ENCODE data around the gene DDC.

DDC gene

DNA sequence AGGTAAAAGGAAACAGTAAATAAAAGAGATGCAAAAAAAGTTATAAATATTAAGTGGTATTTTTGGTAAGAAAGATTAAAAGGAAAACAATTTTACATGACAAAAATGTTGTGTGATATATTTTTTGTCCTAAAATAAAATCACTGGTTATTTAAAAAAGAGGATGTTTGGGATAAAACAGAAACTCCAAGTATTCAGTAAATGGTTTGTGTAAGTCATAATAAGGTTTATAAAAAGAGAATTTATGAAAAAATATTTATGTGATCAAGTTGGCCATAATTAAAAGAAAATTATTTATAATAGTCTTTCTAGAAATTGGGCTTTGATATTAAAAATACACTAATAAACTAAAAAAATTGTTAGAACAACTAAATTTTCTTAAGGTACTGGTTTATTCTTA lies 76.8 kb downstream of the DDC start:
- no peak for DNase-seq (ENCODE audit: extremely low read depth in 1 of 2, low read depth in 1 of 2)

DNA sequence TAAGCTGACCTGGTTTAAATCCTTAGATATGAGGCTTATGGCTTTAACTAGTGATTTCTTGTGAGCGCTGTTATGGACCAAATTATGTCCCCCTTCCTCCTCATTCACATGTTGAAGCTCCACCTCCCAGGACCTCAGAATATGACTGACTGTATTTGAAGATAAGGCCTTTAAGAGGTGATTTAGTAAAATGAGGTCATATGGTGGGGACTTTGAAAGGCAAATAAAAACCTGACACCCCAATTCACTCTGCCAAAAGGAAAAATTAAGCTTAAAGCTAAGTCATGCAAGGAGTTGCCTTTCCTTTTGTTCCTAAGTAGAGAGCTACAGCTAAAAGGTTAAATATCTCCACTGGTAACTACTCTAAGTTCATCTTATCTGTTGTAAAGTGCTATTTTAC lies 78.7 kb downstream of the DDC start:
- no peak for DNase-seq (ENCODE audit: extremely low read depth in 1 of 2, low read depth in 1 of 2)

DNA sequence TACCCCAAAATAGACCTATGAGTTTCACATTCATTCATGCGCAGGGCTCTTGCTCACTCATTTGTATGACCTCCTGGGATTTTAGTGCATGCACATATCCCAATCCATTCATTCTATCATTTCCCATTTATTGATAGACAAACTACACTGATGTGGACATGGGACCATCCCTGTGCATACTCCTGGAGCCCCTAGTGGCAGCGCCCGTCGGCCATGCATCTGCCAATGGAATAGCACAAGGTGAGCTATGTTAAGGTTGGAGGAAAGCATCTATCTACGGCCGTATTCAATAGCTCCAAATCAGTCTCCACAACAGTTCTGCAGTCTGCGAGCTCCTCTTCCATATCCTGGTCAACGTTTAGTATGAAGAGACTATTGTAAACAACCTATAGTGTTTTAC lies 83.3 kb downstream of the DDC start:
- DNase-seq (ENCODE audit: extremely low read depth in 1 of 2, low read depth in 1 of 2): no peak

DNA sequence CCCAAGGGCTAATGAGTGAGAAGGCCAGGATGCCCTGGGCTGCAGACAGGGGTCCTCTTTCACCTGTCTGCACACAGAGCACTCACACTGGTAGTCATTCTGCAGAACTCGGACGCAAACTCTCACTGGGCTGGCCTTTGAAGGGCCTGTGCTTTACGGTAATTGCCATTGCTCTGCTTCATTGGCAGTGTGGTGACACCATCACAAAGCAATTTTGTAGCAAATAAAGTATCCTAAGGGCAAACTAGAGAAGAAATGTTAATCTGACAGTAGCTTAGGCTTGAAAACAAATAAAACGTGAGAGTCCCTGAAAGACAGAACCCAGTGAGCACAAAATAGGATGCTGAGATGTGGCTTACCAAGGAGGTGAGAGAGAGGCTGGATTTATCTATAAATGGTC lies 84.4 kb downstream of the DDC start:
- DNase-seq (ENCODE audit: extremely low read depth in 1 of 2, low read depth in 1 of 2): no peak

DNA sequence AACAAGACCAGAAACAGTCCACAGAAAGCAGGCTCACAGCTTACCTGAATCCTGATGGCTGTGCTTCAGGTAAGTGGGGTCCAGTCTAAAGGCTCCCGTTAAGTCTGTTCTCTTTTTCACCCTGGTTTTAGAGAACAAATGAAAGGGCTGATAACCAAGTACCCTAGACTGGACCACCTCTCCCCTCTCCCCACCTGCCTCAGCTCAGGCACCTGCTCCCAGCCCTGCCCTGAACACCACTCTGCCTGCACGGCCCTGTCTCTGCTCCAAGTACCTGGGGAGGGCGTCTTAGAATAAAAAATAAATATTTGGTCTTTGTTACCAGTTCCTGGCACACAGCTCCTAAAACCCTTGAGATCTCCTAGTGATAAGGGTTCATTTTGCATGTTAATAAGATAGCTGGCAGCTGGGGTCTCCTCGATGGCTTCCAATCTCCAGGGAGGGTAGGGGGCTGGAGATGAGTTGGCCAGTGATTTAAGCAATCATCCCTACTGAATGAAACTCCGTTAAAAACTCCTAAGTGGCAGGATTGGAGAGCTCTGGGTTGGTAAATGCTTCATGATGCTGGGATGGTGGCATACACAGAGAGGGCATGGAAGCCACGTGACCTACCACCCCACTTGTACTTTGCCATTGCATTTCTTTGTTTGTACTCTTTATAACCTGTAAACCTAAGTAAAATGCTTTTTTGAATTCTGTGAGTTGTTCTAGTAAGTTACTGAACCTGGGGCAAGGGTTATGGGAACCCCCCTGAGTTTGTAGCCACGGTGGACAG lies 85.3 kb downstream of the DDC start:
- no peak for DNase-seq (ENCODE audit: extremely low read depth in 1 of 2, low read depth in 1 of 2)

DNA sequence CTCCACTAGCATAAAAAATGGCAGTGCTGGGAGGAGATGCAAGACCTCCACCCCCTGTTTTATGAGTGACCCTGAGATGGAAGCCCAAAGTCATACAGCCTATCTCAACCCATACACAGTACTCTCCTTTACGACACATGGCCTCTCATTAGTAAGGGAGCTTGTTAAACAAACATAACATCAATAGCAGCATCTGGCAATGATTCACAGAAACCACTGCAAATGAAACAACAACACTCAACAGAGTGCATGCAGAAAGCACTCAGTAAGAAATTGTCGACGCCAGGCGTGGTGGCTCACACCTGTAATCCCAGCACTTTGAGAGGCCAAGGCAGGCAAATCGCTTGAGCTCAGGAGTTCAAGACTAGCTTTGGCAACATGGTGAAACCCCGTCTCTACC lies 87.6 kb downstream of the DDC start:
- no peak for DNase-seq (ENCODE audit: extremely low read depth in 1 of 2, low read depth in 1 of 2)

DNA sequence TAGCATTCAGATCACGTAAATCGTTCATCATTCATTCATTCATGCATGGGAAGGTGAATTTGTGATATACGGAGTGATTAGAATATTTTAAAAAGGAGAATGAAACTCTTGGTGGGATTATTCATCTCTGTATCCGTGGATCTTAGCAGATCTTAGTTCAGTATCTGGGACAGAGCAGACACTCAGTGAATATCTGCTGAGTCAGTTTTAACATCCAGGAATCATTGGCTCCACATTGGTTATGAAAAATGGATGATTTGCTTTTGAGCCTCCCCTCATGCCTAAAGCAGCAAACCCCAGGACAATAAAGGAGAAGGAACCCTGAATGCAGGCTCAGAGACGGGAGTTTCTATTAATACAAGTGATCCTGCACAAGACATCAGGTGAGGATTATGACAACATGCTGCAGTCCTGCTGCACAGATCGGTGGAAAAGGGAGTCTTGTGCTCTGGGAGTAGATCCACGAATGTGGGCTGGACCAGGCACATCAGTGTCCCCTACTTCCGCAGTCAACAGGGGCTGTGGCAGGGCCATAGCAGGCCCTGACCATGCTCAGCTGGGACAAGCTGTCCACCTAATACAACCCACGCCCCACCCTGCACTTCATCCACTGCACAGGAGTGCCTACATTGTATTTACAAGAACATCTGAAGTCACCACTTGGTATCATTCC lies 88.1 kb downstream of the DDC start:
- DNase-seq (ENCODE audit: extremely low read depth in 1 of 2, low read depth in 1 of 2): no peak

DNA sequence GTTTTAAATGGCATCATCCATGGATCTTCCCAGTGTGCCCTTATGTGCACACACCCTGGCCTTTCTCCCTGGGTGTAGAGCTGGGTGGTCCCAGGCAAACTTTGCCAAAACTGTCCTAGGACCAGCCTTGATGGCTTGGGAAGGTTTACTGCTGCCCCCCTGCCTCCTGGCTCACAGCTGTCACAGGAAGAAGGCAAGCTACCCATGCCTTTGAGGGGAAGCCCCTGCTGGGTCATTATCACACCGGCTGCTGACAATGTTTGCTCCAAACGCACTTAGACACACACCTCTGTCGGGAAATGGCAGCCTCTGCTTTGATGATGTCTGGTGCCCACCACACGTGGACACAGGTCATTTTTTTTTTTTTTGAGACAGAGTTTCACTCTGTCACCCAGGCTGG lies 89.9 kb downstream of the DDC start:
- no peak for DNase-seq (ENCODE audit: extremely low read depth in 1 of 2, low read depth in 1 of 2)

DNA sequence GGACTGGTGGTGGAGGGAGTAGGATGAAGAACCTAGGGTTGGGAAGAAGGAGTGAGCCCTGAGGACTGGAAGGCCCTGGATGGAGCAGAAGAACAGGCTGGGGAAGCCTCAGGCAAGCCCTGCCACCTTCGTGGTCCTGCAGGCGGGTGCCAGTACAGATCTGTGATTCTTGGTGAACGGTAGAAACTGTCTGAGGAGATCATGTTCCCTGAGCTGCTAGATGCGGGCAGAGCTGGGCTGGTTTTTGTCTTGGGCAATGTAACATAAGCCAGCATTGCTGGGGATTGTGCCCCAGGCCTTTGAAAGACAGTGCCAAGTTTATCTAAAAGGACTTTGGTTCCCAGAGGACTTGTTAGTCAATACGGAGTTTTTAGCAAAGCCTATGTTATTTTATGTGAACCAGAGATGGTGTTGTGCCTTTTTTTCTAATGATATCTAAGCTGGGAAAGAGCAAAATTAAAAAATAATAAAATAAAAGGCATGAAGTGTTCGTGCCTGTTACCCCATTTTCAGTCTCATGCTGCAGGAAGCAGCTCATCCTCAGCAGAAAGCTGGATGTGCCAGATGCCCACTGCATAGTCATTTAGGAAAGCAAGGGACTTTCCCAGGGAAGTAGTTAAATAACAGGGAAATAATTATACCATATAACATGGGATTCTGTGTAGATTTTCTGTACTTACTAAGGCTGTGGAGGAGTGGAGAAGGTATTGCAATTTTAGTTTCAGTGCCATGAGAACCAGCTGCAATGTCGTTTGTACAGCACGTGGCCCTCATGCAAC lies 90.6 kb downstream of the DDC start:
- DNase-seq (ENCODE audit: extremely low read depth in 1 of 2, low read depth in 1 of 2): no peak

DNA sequence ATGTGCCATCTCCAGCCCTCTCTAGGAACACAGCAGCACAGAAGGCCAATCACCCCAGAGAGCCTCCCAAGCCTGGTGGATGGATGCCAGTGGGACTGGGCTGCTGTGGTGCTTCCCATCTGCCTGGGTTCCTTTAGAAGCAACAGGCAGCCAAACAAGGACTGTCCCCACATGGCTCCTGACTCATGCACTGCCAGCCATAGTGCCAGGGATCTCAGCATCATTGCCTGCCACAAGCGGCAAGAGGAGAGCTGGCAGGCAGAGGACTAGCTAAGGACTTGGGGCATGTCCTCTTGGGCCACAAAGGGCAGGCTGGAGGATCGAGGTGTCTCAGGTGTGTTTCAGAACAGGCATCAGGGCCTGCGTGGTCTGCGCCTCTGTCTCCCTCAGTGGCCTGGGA lies 91.7 kb downstream of the DDC start:
- no peak for DNase-seq (ENCODE audit: extremely low read depth in 1 of 2, low read depth in 1 of 2)

DNA sequence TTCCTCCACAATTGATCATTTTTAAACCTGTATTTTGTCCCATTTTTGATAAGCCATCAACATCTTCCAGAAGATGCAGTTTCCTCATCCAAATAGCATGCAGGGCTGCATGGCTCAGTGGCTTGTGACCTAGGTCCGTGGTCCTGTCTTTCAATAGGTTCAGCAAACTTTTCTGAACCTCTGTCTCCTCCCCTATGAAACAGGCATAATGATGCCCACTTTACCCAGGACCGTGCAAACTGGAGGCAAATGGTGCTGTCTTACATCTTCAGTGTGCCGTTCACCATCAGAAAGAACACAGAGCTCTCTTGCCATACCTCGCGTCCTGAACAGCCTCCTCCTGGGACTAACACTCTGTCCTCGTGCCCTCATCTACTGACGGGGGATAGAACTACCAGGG lies 92.8 kb downstream of the DDC start:
- no peak for DNase-seq (ENCODE audit: extremely low read depth in 1 of 2, low read depth in 1 of 2)

DNA sequence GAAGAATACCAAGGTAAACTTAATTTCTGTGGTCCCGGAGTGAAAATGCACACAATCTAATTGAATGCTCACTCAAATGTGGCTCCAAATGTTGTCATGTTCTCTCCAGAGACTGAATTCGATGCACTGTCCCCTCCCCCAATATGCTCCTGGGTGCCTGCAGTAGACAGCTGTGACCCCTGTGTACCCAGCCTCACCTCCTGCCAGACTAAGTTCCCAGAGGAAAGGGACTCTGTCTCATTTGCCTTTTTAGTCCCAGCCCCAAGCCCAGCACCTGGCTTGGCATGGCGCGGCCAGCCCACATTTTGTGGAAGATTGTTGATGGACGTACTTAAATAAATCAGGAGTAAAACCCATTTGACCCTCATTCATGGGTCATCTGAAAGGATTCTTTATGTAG lies 93.2 kb downstream of the DDC start:
- no peak for DNase-seq (ENCODE audit: extremely low read depth in 1 of 2, low read depth in 1 of 2)

DNA sequence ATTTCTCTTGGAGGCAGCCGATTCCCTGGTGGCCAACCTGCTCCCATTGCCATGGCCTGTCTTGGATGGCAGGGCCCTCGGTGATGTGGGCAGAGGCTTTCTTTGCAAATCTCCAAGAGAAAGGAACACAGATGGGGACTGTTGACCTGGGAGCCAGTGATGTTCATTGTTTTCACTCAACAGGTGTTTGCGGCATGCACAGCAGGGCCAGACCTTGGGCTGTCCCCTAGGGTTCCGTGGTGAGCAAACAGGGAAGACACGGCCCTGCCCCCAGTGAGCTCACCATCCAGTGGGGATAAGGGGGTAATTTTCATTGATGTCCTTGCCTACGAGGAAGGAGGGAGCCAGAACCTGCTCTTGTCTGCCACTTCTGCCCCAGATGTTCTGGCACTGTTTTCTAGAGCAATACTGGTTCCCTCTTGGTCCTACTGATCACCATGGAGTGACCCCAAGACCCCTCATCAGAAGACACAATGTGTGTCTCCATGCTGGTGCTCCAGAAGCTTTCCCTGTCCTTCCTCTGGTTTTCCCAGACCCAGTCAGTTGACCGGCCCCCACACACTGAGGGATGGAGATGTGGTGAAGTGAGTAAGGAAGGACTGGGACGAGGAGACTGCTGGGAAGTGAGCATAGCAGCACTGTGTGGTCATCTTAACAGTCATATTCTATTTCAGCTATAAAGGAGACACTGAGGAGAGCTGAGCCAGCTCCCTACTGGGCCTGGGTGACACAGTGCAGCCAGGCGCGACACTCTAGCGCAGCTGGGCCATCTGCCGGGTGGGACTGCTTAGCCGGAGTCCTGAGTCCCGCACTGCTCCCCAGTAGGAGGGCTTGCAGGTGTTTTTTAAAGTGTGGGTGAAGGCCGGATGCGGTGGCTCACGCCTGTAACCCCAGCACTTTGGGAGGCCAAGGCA lies 94.7 kb downstream of the DDC start:
- no peak for DNase-seq (ENCODE audit: extremely low read depth in 1 of 2, low read depth in 1 of 2)

DNA sequence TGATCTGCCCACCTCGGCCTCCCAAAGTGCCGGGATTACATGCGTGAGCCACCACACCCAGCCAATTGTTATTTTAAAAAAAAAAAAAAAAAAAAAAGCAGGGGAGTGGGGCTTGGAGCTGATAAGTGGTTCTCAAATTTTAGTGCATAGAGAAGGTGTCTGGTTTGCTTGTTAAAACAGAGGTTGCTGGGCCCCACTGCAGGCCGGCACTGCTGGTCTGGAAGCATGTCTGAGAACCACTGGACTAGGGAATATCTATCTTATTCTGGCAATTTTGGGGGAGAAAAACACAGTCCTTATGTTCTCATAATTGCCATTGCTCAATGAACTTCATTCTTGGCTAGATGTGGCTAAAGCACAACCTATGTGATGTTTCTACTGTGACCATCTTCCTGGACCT lies 96.0 kb downstream of the DDC start:
- DNase-seq (ENCODE audit: extremely low read depth in 1 of 2, low read depth in 1 of 2): no peak

DNA sequence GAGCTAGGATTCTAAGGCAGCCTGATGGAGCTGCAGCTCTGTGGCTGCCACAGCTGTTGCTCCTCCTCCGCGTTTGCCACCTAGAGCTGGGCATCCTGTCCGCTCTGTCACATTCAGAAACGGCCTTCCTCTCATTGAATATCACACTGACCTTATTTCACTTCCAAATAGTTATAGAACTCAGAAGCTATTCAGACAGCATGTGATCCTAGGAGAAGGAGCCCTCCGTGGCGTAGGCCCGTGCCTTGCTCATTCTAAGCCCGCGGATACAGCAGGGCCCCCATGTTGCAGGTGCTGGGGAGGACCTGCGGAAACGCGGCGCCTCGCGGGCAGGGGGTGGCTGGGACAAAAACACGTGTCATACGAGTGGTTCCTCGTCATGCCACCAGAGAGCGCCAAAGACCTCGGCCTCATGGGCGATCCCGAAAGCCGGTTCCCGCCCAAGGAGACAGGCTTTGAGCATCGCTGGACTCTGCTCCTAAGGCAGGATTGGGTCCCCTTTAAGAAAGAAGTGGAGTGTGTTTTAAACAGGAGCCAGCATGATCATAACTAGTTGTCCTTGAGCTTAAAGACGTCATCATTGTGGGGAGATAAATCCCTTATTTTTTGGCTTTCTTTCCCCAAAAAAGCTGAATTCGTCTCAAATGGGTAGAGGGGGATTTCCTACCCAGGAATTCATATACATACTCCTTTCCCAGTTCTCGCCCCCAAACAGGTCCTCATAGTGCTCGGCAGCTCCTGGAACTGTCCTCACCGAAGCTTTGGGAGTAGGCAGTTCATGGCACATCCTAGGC lies 97.2 kb downstream of the DDC start:
- peak; percentile 53 to 64 for DNase-seq (ENCODE audit: extremely low read depth in 1 of 2, low read depth in 1 of 2)

DNA sequence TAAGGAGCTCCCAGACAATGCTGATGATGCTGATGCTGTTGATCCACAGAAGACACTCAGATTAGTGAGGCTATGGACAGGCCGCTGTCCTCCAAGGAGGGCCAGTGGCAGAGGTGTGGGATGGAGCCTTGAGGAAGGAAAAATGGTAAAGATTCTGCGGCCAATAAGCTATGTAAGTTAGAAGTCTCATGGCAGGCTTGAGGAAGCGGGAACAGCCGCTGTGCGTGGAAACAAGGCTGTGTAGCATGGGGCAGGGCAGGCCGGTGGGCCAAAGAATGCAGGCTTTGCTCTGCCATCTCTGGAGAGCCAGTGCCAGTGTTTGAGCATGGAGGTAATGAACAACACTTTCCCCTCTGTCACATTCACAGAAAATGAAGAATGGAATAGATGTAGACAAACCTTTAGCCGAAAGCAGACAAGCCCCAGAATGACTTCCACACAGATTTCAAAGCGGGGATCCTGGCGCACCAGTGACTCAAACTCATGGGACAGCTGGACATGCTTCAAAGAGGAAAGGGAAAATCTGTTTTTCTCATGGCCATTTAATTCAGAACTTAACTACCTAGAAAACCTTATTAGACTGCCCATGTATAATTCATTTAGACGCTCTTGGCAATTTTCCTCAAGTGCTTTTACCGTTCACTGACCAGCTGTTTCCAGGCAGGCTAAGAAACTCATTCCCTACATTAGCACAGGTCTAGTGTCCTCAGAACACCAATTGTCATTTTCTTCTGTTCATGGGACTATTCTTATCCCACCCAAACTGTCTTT lies 98.2 kb downstream of the DDC start:
- DNase-seq (ENCODE audit: extremely low read depth in 1 of 2, low read depth in 1 of 2): no peak

DNA sequence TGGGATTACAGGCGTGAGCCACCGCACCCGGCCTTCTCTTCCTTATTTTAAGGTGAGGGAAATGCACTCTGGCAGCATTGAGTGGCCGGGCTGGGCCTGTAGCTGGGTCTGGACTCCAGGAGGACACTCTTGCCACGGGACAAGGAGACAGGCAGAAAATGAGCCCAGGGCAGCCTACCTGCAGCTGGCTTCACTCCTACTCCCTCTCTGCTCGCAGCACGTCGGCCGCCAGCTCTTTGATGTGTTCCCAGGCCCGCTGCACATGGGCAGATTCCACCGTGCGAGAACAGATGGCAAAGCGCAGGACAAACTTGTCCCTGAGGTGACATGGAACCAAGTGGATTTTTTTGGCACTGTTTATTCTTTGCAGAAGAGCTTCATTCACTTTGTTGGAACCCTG lies 102.2 kb downstream of the DDC start:
- no peak for DNase-seq (ENCODE audit: extremely low read depth in 1 of 2, low read depth in 1 of 2)

DNA sequence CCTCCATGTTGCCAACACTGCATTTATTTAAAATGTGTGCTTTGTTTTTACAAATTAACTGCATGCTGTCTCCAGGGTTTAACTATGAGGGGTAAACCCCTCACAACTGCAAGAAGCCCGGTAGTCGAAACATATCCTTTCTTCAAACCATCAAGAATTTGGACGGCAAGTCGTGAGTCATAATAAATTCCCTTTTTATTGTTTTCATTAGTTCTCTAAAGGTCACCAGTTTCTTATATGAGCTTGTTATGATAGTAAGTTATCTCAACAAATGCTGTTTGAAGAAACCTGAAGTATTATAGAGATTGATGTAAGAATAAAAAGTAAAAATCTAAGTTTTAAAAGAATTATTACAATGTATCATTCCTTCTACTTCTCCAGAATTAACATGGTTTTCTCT lies 102.8 kb downstream of the DDC start:
- no peak for DNase-seq (ENCODE audit: extremely low read depth in 1 of 2, low read depth in 1 of 2)

DNA sequence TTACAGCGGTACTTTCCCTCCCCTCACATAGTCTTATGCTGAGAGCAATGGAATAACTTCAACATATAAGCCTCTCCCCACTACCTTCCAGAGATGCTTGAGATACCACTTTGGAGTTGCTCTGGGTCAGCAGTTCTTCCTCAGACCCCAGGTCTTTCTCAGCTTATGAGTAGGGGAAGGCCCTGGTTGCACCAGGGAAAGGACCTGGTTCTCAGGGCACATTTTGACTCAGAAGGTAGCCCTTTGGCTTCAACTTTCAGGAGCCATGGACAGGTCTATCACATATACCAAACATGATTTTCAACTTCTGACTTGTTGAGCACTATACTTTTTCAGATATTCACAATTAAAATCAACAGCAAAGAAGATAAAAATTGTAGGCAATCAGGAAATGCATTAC lies 103.5 kb downstream of the DDC start:
- no peak for DNase-seq (ENCODE audit: extremely low read depth in 1 of 2, low read depth in 1 of 2)

Data from stimulated activated CD8-positive, alpha-beta memory T cell treated with anti-CD3 and anti-CD28 coated beads, Interleukin-7, amount 100 ng/mL, for 48 hours (primary cell).